Measurements from ENCODE around the gene MAP4K3. TPM values are rescaled to one million over a fixed set of nuclear protein-coding genes. Genes with fewer than 3 reads are reported as not detected.

The MAP4K3 gene
- total RNA-seq: 28.3 and 31.3 TPM in 2 replicates
- 7.2 TPM for total RNA-seq (2013)
- 1.3 and 4.1 TPM in 2 replicates for polyA plus RNA-seq
- 6.1 and 9.3 TPM in 2 replicates for polyA minus RNA-seq

GRCh38 chr2:39436592-39437521 lies at the start of gene MAP4K3:
TSS of gene MAP4K3 (minus strand) at chr2:39437285. CDS start at chr2:39436987, 298 bp downstream.
- H3K4me3 ChIP-seq (ENCODE audit: control extremely low read depth in 1 of 5, extremely low read depth in 1 of 5, insufficient read depth in 1 of 5, low read depth in 2 of 5, low read length in 4 of 5): peak within 1 kb of the TSS; percentile 71 to 85 (median 80)
- H3K9me3 Mint-ChIP-seq (ENCODE audit: insufficient read depth): no peaks in the 10 kb centered on the region
- peaks cover 29% of the 10 kb centered on the region for H3K4me1 Mint-ChIP-seq
- H3K4me3 Mint-ChIP-seq: peak within 1 kb of the TSS; percentile 88
- H4K20me1 ChIP-seq (ENCODE audit: control insufficient read depth, insufficient read depth, low read length, poor library complexity, severe bottlenecking): no peaks in the 10 kb centered on the region
- H3K27ac ChIP-seq (ENCODE audit: low read length in 2 of 2): peak within 1 kb of the TSS; percentile 3 to 78
- intact Hi-C loops (cut with micrococcal nuclease): loop anchor here (1.0 to 5.0 kb wide), 5 partner anchors 40 to 312 kb away; no protein-coding TSS in a partner anchor
- TF ChIP-seq EZH2 (IDR thresholded peaks at IDR 0.05; ENCODE audit: borderline replicate concordance, insufficient read depth, low read depth, low read length, poor library complexity, severe bottlenecking): no peak
- no peak for TF ChIP-seq CTCF (IDR thresholded peaks at IDR 0.05)
- peak within 1 kb of the TSS; percentile 94 for H3K4me2 ChIP-seq (replicated peaks; ENCODE audit: low read depth, low read length, poor library complexity, severe bottlenecking)
- DNase-seq: peak; percentile 85
- no peaks in the 10 kb centered on the region for H3K36me3 ChIP-seq (replicated peaks in 1 of 2; ENCODE audit: control extremely low read depth in 1 of 2, control insufficient read depth in 1 of 2, extremely low read depth in 1 of 2, insufficient read depth in 2 of 2, low read length in 1 of 2)
- H3K9me3 ChIP-seq (ENCODE audit: control extremely low read depth in 1 of 3, control insufficient read depth in 2 of 3, insufficient read depth in 1 of 3, low read length in 2 of 3): no peaks in the 10 kb centered on the region
- under 1% methylated on average over 109 of the region's 109 CpGs for WGBS (ENCODE audit: insufficient coverage)
- peak; percentile 78 for ATAC-seq (ENCODE audit: low read depth)
- peak within 1 kb of the TSS; percentile 96 for H2AFZ ChIP-seq (ENCODE audit: insufficient read depth, low read depth, low read length, poor library complexity, severe bottlenecking)
- H3K79me2 ChIP-seq (ENCODE audit: control insufficient read depth, insufficient read depth, low read length): peaks cover 15% of the 10 kb centered on the region
- H3K4me1 ChIP-seq (ENCODE audit: control insufficient read depth in 2 of 2, insufficient read depth in 2 of 2, low read length in 2 of 2): peaks cover 17% of the 10 kb centered on the region in 2 donors
- H3K9ac ChIP-seq (ENCODE audit: low read length): peak within 1 kb of the TSS; percentile 94
- H3K27ac Mint-ChIP-seq: peak within 1 kb of the TSS; percentile 87
- H3K27me3 Mint-ChIP-seq: no peaks in the 10 kb centered on the region
- CTCF ChIA-PET: interaction anchor here (0.8 to 1.0 kb wide), 2 partner anchors 37 to 293 kb away, joined by 3 read pairs; no protein-coding TSS in a partner anchor
- no peaks in the 10 kb centered on the region for H3K27me3 ChIP-seq (replicated peaks in 1 of 4; ENCODE audit: control extremely low read depth in 1 of 4, control insufficient read depth in 3 of 4, insufficient read depth in 4 of 4, low read length in 3 of 4)
- POLR2A ChIA-PET: interaction anchor here (0.7 kb wide), 1 partner anchor 59 kb away, joined by 3 read pairs; no protein-coding TSS in a partner anchor

Measured in B cell (primary cell).